Activated CD8-positive, alpha-beta T cell treated with anti-CD3 and anti-CD28 coated beads for 36 hours (primary cell): ENCODE data around the gene ENTPD5. TPM values are rescaled to one million over a fixed set of nuclear protein-coding genes. Genes with fewer than 3 reads are reported as not detected.

Experiments used
- ATAC-seq: fragments of 200-7000 bp; cut with Tn5 transposase; one replicate; pipeline ENCODE4 v1.10.0; 2021; ENCODE audit warnings: mild to moderate bottlenecking, moderate library complexity
- CTCF ChIA-PET: fragments of 350-600 bp; sonication (Branson Sonifier 250); formaldehyde crosslinking; loops from one replicate; lab custom pipeline; 2021; ENCODE audit warnings: antibody characterized with exemption; lab: Charles Lee
- POLR2A ChIA-PET: fragments of 350-600 bp; sonication (Branson Sonifier 250); formaldehyde crosslinking; loops from one replicate; lab custom pipeline; 2021; ENCODE audit warnings: antibody characterized with exemption; lab: Charles Lee
- DNase-seq: peaks from one replicate; pipeline ENCODE4 v3.0.0-alpha.2; 2020
- H3K27ac Mint-ChIP-seq: one replicate; pipeline ENCODE4 v1.8.0; 2021; ENCODE audit warnings: mild to moderate bottlenecking, mixed read lengths
- H3K27me3 Mint-ChIP-seq: one replicate; pipeline ENCODE4 v1.8.0; 2021; ENCODE audit warnings: mixed read lengths
- H3K36me3 Mint-ChIP-seq: one replicate; pipeline ENCODE4 v1.8.0; 2021; ENCODE audit warnings: low read depth, mixed read lengths
- H3K4me1 Mint-ChIP-seq: one replicate; pipeline ENCODE4 v1.8.0; 2021; ENCODE audit warnings: low read depth, mixed read lengths
- H3K4me3 Mint-ChIP-seq: one replicate; pipeline ENCODE4 v1.8.0; 2021; ENCODE audit warnings: mild to moderate bottlenecking, moderate library complexity, mixed read lengths
- H3K9me3 Mint-ChIP-seq: one replicate; pipeline ENCODE4 v1.8.0; 2021; ENCODE audit warnings: mixed read lengths
- intact Hi-C: fragments of 100-400 bp; cut with micrococcal nuclease; formaldehyde crosslinking; loops from one replicate; pipeline ENCODE4 v1.10.0; 2022
- total RNA-seq, 2 experiments: library from RNA; stranded (reverse); gene quantifications; one replicate each; pipeline ENCODE4 v1.2.3, GENCODE V29; 2021
- TF ChIP-seq, protein P1 (sequence below): fragments of 200-600 bp; IDR thresholded peaks from one replicate; pipeline ENCODE4 v1.8.0; 2022; ENCODE audit warnings: antibody characterized with exemption, mild to moderate bottlenecking

The ENTPD5 gene
- total RNA-seq, 2 experiments from 2014 or later: 11.9 to 13.9 TPM

DNA sequence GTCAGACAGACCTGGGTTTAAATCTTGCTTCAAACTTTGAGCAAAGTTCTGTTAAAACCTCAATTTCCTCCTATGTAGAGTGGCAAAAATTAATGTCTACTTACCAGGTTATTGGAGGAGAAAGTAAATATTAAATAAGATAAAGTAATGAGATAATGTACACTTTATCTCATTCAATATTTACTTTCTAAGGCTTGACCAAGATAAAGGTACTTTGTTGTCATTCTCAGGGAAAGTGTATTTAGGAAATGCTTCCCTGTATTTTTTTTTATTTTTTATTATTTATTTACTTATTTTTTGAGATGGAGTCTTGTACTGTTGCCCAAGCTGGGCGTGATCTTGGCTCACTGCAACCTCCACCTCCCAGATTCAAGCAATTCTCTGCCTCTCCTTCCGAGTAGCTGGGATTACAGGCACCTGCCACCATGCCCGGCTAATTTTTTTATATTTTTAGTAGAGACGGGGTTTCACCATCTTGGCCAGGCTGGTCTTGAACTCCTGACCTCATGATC is 73.9 kb downstream of the ENTPD5 start:
- ATAC-seq (no peak), DNase-seq (no peak)
- no peaks in the 10 kb centered on the region for H3K27me3 Mint-ChIP-seq
- H3K36me3 Mint-ChIP-seq: no peaks in the 10 kb centered on the region
- intact Hi-C loops: no loop called here
- ChIA-PET POLR2A (interaction anchor here (1.3 kb wide), 1 partner anchor 9 kb away, joined by 3 read pairs; no protein-coding TSS in a partner anchor), CTCF (no interaction called here)
- TF ChIP-seq, protein P1, sequence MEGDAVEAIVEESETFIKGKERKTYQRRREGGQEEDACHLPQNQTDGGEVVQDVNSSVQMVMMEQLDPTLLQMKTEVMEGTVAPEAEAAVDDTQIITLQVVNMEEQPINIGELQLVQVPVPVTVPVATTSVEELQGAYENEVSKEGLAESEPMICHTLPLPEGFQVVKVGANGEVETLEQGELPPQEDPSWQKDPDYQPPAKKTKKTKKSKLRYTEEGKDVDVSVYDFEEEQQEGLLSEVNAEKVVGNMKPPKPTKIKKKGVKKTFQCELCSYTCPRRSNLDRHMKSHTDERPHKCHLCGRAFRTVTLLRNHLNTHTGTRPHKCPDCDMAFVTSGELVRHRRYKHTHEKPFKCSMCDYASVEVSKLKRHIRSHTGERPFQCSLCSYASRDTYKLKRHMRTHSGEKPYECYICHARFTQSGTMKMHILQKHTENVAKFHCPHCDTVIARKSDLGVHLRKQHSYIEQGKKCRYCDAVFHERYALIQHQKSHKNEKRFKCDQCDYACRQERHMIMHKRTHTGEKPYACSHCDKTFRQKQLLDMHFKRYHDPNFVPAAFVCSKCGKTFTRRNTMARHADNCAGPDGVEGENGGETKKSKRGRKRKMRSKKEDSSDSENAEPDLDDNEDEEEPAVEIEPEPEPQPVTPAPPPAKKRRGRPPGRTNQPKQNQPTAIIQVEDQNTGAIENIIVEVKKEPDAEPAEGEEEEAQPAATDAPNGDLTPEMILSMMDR: no peak
- no peak overlapping the region for H3K4me3 Mint-ChIP-seq
- no peak overlapping the region for H3K27ac Mint-ChIP-seq
- H3K9me3 Mint-ChIP-seq: no peaks in the 10 kb centered on the region
- H3K4me1 Mint-ChIP-seq: no peaks in the 10 kb centered on the region

DNA sequence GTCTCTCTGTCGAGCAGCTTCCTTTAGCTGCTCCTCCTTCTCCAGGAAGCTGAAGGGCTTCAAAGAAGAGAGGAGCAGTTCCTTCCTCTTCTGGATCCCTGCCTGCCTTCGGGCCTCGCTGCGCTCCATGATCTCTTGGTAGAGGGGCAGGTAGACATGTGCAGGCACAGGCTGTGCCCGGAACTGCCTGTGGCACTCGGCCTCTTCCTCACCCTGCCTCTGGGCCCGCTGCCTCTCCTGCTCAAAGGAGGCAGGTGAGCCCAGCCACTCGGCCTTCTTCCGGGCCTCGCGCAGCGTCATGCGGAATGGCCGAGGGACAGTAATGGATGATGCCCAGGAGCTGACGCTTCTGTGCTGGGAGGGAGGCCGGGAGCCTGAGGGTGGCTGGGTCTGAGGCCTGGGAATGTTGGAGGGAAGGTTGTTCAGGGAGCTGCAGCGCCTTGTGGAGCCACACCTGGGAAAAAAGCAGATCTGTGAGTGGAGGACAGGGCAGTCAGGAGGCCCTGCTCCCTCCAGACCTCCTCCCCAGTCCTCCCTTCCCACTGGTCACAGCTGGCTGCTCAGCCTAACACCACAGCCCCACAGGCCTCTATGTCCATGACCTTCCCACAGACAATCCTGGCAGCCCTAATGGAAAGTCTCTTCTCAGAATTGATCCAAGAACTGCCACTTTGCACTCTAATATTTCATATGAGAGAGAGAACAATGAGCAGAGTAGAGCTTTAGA is 74.5 kb downstream of the ENTPD5 start:
- POLR2A ChIA-PET: interaction anchor here (1.3 kb wide), 1 partner anchor 9 kb away, joined by 3 read pairs; no protein-coding TSS in a partner anchor
- TF ChIP-seq, protein P1: no peak
- Mint-ChIP-seq H3K9me3 (no peaks in the 10 kb centered on the region), H3K27ac (no peak overlapping the region), H3K4me1 (no peaks in the 10 kb centered on the region), H3K4me3 (no peak overlapping the region), H3K36me3 (no peaks in the 10 kb centered on the region), H3K27me3 (no peaks in the 10 kb centered on the region)
- intact Hi-C loops: no loop called here
- CTCF ChIA-PET: no interaction called here
- ATAC-seq: no peak
- DNase-seq: no peak

GRCh38 chr14:73943083-73943482 is 76.0 kb downstream of the ENTPD5 start:
- ATAC-seq: no peak
- POLR2A ChIA-PET: no interaction called here
- intact Hi-C loops: no loop called here
- CTCF ChIA-PET: interaction anchor here (1.2 to 1.5 kb wide), 2 partner anchors 12 to 214 kb away, joined by 3 read pairs; no protein-coding TSS in a partner anchor
- no peaks in the 10 kb centered on the region for H3K4me1 Mint-ChIP-seq
- peak overlapping the region; percentile 52 for H3K27ac Mint-ChIP-seq
- TF ChIP-seq, protein P1: no peak
- no peaks in the 10 kb centered on the region for H3K36me3 Mint-ChIP-seq
- H3K9me3 Mint-ChIP-seq: no peaks in the 10 kb centered on the region
- no peak for DNase-seq
- no peaks in the 10 kb centered on the region for H3K27me3 Mint-ChIP-seq
- H3K4me3 Mint-ChIP-seq: no peak overlapping the region

DNA sequence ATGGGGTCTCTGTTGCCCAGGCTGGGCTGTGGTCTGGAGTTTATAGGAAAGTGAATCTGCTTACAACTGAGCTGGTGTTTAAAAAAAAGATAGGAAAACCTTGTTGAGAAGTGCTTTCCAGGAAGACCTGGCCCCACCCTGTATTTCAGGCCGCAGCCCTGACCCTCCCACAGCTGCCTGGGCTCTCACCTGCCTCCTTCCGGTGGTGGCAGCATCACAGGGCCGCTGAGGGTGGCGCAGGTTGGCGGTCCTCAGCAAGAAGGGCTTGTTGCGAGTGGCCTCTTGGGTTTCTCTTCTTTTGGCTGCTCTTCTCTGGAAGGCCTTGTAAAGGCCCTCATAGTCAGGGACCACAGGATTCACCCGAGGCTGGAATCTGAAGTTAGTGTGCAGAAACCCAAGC is 76.9 kb downstream of the ENTPD5 start:
- no peaks in the 10 kb centered on the region for H3K9me3 Mint-ChIP-seq
- intact Hi-C loops: no loop called here
- ATAC-seq (no peak), DNase-seq (no peak)
- no peaks in the 10 kb centered on the region for H3K36me3 Mint-ChIP-seq
- ChIA-PET CTCF (interaction anchor here (1.7 kb wide), 1 partner anchor 97 kb away, joined by 5 read pairs; no protein-coding TSS in a partner anchor), POLR2A (no interaction called here)
- no peak overlapping the region for H3K4me3 Mint-ChIP-seq
- TF ChIP-seq, protein P1: no peak
- no peaks in the 10 kb centered on the region for H3K27me3 Mint-ChIP-seq
- H3K4me1 Mint-ChIP-seq: no peaks in the 10 kb centered on the region
- no peak overlapping the region for H3K27ac Mint-ChIP-seq

GRCh38 chr14:73937012-73937411 is 82.1 kb downstream of the ENTPD5 start:
- Mint-ChIP-seq H3K9me3 (no peaks in the 10 kb centered on the region), H3K27ac (peak overlapping the region; percentile 28), H3K27me3 (no peaks in the 10 kb centered on the region), H3K36me3 (peaks cover 5% of the 10 kb centered on the region), H3K4me1 (no peaks in the 10 kb centered on the region), H3K4me3 (no peak overlapping the region)
- DNase-seq: no peak
- intact Hi-C loops: no loop called here
- CTCF ChIA-PET: interaction anchor here (0.6 to 2.3 kb wide), 5 partner anchors 10 to 377 kb away, joined by 3 to 9 read pairs (median 4); no protein-coding TSS in a partner anchor
- POLR2A ChIA-PET: no interaction called here
- TF ChIP-seq, protein P1: no peak
- no peak for ATAC-seq
